Endothelial cell of umbilical vein (primary cell): ENCODE data around the gene EPS15. TPM values are rescaled to one million over a fixed set of nuclear protein-coding genes. Genes with fewer than 3 reads are reported as not detected.

Experiments used
- BruUV-seq: library from RNA; stranded (reverse); fragments of 400-500 nt; replicated peaks from 2 replicates; lab custom pipeline; 2021; lab: Mats Ljungman, UMichigan
- CTCF ChIA-PET: fragments of 300-600, 350-600 bp; sonication (Branson Sonifier 250); formaldehyde crosslinking; loops from one replicate; lab custom pipeline; 2021; ENCODE audit warnings: antibody characterized with exemption, inconsistent platforms; lab: Charles Lee
- POLR2A ChIA-PET: fragments of 300-600, 350-600 bp; sonication (Branson Sonifier 250); formaldehyde crosslinking; loops from one replicate; lab custom pipeline; 2021; ENCODE audit warnings: antibody characterized with exemption, inconsistent platforms; lab: Charles Lee
- DNase-seq: peaks from one replicate; pipeline ENCODE4 v3.0.0-alpha.2; 2011; ENCODE audit warnings: low read depth, low spot score
- FAIRE-seq: peaks from 2 replicates; lab custom pipeline; 2011; peaks lifted over from hg19 to GRCh38; lab: Jason Lieb, UNC
- H2AFZ ChIP-seq: 2 replicates; pipeline ENCODE4 v1.6.0; 2012; ENCODE audit warnings: low read depth, low read length, control low read depth, inconsistent platforms
- H3K27ac ChIP-seq: 2 replicates; pipeline ENCODE4 v1.5.1; 2011; ENCODE audit warnings: low read depth, mild to moderate bottlenecking, control low read depth, low read length, moderate library complexity; ENCODE audit not compliant: insufficient read depth
- H3K27me3 ChIP-seq, 2 experiments: 2 replicates each; pipeline versions ENCODE4 v1.6.0 to v1.6.1; 2011; ENCODE audit warnings: low read length in 2 of 2, mixed read lengths in 1 of 2; ENCODE audit not compliant: control insufficient read depth in 2 of 2, insufficient read depth in 2 of 2
- H3K36me3 ChIP-seq, 2 experiments: 2 replicates in 1 of 2; 3 replicates in 1 of 2; pipeline ENCODE4 v1.5.1; 2011; ENCODE audit warnings: low read length in 2 of 2, mild to moderate bottlenecking in 1 of 2, moderate library complexity in 1 of 2; ENCODE audit not compliant: control insufficient read depth in 2 of 2, insufficient read depth in 2 of 2; ENCODE audit errors: extremely low read depth in 1 of 2
- H3K4me1 ChIP-seq: 3 replicates; pipeline ENCODE4 v1.5.1; 2011; ENCODE audit warnings: mild to moderate bottlenecking, low read length; ENCODE audit not compliant: control insufficient read depth, insufficient read depth; ENCODE audit errors: extremely low read depth
- H3K4me2 ChIP-seq: 2 replicates; pipeline ENCODE4 v1.6.1; 2011; ENCODE audit warnings: low read length, control low read depth, mixed read lengths; ENCODE audit not compliant: insufficient read depth
- H3K4me3 ChIP-seq, 3 experiments: fragments of 200-600 bp in 1 of 3; sonication (generic), shearing (Covaris generic) in 1 of 3; replicated peaks in 1 of 3; 2 replicates each; pipeline ENCODE4 v1.5.1; 2011 to 2016; ENCODE audit warnings: control low read depth in 3 of 3, low read length in 3 of 3, mild to moderate bottlenecking in 2 of 3, inconsistent platforms in 1 of 3, low read depth in 1 of 3, moderate library complexity in 1 of 3; ENCODE audit not compliant: insufficient read depth in 1 of 3
- H3K79me2 ChIP-seq: 2 replicates; pipeline ENCODE4 v1.6.0; 2012; ENCODE audit warnings: low read length, inconsistent platforms; ENCODE audit not compliant: control insufficient read depth, insufficient read depth
- H3K9ac ChIP-seq: replicated peaks from 2 replicates; pipeline ENCODE3; 2011; ENCODE audit warnings: low read length, control low read depth; ENCODE audit not compliant: insufficient read depth; ENCODE audit errors: extremely low read depth
- H3K9me1 ChIP-seq: replicated peaks from 3 replicates; pipeline ENCODE4 v1.6.0; 2011; ENCODE audit warnings: mild to moderate bottlenecking, low read length; ENCODE audit not compliant: control insufficient read depth, insufficient read depth; ENCODE audit errors: extremely low read depth
- H3K9me3 ChIP-seq: replicated peaks from 2 replicates; pipeline ENCODE4 v1.5.1; 2012; ENCODE audit warnings: low read length, inconsistent platforms; ENCODE audit not compliant: control insufficient read depth, insufficient read depth
- H4K20me1 ChIP-seq: replicated peaks from 2 replicates; pipeline ENCODE3; 2011; ENCODE audit warnings: mild to moderate bottlenecking, low read length; ENCODE audit not compliant: control insufficient read depth, insufficient read depth; ENCODE audit errors: extremely low read depth
- EZH2 ChIP-seq: IDR thresholded peaks from 2 replicates; pipeline ENCODE4 v1.6.1; 2012; ENCODE audit warnings: borderline replicate concordance, low read depth, mild to moderate bottlenecking, moderate library complexity, low read length, inconsistent platforms; ENCODE audit not compliant: severe bottlenecking
- FOS ChIP-seq: IDR thresholded peaks from 2 replicates; pipeline ENCODE4 v1.6.1; 2011; ENCODE audit warnings: mild to moderate bottlenecking, low read length, moderate library complexity, borderline replicate concordance; ENCODE audit not compliant: insufficient read depth
- GATA2 ChIP-seq: IDR thresholded peaks from 2 replicates; pipeline ENCODE4 v1.7.0; 2011; ENCODE audit warnings: low read depth, mild to moderate bottlenecking, moderate library complexity, mixed read lengths, low read length; ENCODE audit not compliant: insufficient read length, insufficient read depth
- JUN ChIP-seq: IDR thresholded peaks from 2 replicates; pipeline ENCODE4 v1.6.1; 2011; ENCODE audit warnings: borderline replicate concordance, low read depth; ENCODE audit not compliant: insufficient read length, insufficient read depth
- MYC ChIP-seq: IDR thresholded peaks from one replicate; pipeline ENCODE4 v1.6.1; 2011; ENCODE audit warnings: mild to moderate bottlenecking, low read depth, low read length
- POLR2A ChIP-seq: IDR thresholded peaks from 2 replicates; pipeline ENCODE4 v1.6.1; 2012; ENCODE audit warnings: low read depth, mild to moderate bottlenecking, control low read depth, low read length
- POLR2AphosphoS5 ChIP-seq: IDR thresholded peaks from 2 replicates; pipeline ENCODE4 v1.6.1; 2012; ENCODE audit warnings: low read depth, mild to moderate bottlenecking, control low read depth, low read length, moderate library complexity; ENCODE audit not compliant: insufficient read depth
- dilution Hi-C: fragments of 300-500 bp; cut with MboI; formaldehyde crosslinking; loops from one replicate; pipeline ENCODE4 v1.15.0; 2019; ENCODE audit warnings: low sequenced_read_pairs; ENCODE audit not compliant: extremely low pct_ligation_motif_present
- intact Hi-C: fragments of 100-400 bp; cut with micrococcal nuclease; formaldehyde crosslinking; loops from one replicate; pipeline ENCODE4 v1.10.0; 2022
- polyA plus RNA-seq, 4 experiments: library from polyadenylated mRNA; depleted of rRNA in 3 of 4; stranded (reverse) in 3 of 4; unstranded in 1 of 4; fragments of >200 nt; gene quantifications; 2 replicates each; pipeline versions ENCODE4 v1.2.1 to v1.2.3, GENCODE V29; 2011 to 2012; ENCODE audit warnings: missing spikeins in 1 of 4
- total RNA-seq: library from RNA; stranded (reverse); gene quantifications from 2 replicates; pipeline ENCODE4 v1.2.3, GENCODE V29; 2021
- TF ChIP-seq, protein P1 (sequence below): IDR thresholded peaks from 2 replicates; pipeline ENCODE4 v1.6.1; 2011; ENCODE audit not compliant: insufficient read depth, insufficient read length

The EPS15 gene
- total and polyA plus RNA-seq, 2 donors (not counting 3 experiments of a cell fraction or from before 2014, with no cell fraction given): 15.4 to 44.8 TPM

DNA sequence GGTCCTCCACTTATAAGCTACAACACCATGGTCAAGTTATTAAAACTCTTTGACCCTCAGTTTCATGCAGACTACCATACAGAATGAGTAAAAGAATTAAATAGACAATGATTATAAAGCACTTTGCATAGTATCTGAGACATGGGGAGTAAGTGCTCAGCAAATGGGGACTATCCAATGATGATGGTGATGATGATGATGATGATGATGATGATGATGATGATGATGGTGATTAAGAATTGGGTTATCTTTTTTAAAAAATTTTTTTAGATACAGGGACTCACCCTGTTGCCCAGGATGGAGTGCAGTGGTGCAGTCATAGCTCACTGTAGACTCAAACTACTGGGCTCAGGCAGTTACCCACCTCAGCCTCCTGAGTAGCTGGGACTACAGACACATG is 8.1 kb upstream of the EPS15 start:
- POLR2A ChIA-PET: no interaction called here

GRCh38 chr1:51526248-51526647 is 7.2 kb upstream of the EPS15 start:
- CTCF ChIA-PET: interaction anchor here (1.0 kb wide), 1 partner anchor 9 kb away, joined by 3 read pairs; no protein-coding TSS in a partner anchor
- intact Hi-C loops: no loop called here
- BruUV-seq: no TSS peak

More for the DNA sequence above, 8.1 kb upstream of the EPS15 start:
- dilution Hi-C loops (no loop called here), intact Hi-C loops (no loop called here)
- H2AFZ ChIP-seq: no peak overlapping the region
- no peaks in the 10 kb centered on the region for H3K9me1 ChIP-seq
- H3K4me3 ChIP-seq: no peak overlapping the region
- H3K4me1 ChIP-seq: peaks cover 8% of the 10 kb centered on the region
- H4K20me1 ChIP-seq: no peaks in the 10 kb centered on the region
- DNase-seq (no peak), FAIRE-seq (no peak)
- BruUV-seq: no TSS peak
- TF ChIP-seq MYC (no peak), FOS (no peak), POLR2A (no peak), POLR2AphosphoS5 (no peak), JUN (no peak)
- TF ChIP-seq, protein P1, sequence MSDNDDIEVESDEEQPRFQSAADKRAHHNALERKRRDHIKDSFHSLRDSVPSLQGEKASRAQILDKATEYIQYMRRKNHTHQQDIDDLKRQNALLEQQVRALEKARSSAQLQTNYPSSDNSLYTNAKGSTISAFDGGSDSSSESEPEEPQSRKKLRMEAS: no peak
- H3K27ac ChIP-seq: no peak overlapping the region
- H3K79me2 ChIP-seq: no peaks in the 10 kb centered on the region
- no peak overlapping the region for H3K4me2 ChIP-seq
- no peaks in the 10 kb centered on the region for H3K9me3 ChIP-seq
- no peaks in the 10 kb centered on the region for H3K27me3 ChIP-seq
- H3K9ac ChIP-seq: no peak overlapping the region
- CTCF ChIA-PET: no interaction called here
- H3K36me3 ChIP-seq: no peaks in the 10 kb centered on the region

More at GRCh38 chr1:51526248-51526647, 7.2 kb upstream of the EPS15 start:
- Histone ChIP-seq H3K4me2 (no peak overlapping the region), H3K4me1 (no peaks in the 10 kb centered on the region), H3K27ac (no peak overlapping the region), H3K9ac (no peak overlapping the region), H3K79me2 (no peaks in the 10 kb centered on the region), H4K20me1 (no peaks in the 10 kb centered on the region), H3K9me1 (no peaks in the 10 kb centered on the region), H3K4me3 (no peak overlapping the region), H2AFZ (no peak overlapping the region), H3K9me3 (no peaks in the 10 kb centered on the region), H3K36me3 (no peaks in the 10 kb centered on the region), H3K27me3 (no peaks in the 10 kb centered on the region)
- POLR2A ChIA-PET: no interaction called here
- FAIRE-seq (no peak), DNase-seq (no peak)
- dilution Hi-C loops: no loop called here
- TF ChIP-seq FOS: no peak
- no peak for TF ChIP-seq POLR2A
- TF ChIP-seq EZH2: no peak
- TF ChIP-seq, protein P1: no peak
- TF ChIP-seq GATA2: no peak
